Measurements from ENCODE around the gene MAST1. TPM values are rescaled to one million over a fixed set of nuclear protein-coding genes. Genes with fewer than 3 reads are reported as not detected.
"Not testable (repeated sequence)": the region's sequence is repeated elsewhere in the genome, so short reads cannot be mapped to it uniquely, and the experiment has no call there.

The MAST1 gene
- total RNA-seq, 1 donor from 2014 or later: 0.26 TPM

- DNase-seq (ENCODE audit: low read depth in 2 of 2): no peak
These were observed 37.3 kb upstream of the MAST1 start for GRCh38 chr19:12800923-12801465.

DNA sequence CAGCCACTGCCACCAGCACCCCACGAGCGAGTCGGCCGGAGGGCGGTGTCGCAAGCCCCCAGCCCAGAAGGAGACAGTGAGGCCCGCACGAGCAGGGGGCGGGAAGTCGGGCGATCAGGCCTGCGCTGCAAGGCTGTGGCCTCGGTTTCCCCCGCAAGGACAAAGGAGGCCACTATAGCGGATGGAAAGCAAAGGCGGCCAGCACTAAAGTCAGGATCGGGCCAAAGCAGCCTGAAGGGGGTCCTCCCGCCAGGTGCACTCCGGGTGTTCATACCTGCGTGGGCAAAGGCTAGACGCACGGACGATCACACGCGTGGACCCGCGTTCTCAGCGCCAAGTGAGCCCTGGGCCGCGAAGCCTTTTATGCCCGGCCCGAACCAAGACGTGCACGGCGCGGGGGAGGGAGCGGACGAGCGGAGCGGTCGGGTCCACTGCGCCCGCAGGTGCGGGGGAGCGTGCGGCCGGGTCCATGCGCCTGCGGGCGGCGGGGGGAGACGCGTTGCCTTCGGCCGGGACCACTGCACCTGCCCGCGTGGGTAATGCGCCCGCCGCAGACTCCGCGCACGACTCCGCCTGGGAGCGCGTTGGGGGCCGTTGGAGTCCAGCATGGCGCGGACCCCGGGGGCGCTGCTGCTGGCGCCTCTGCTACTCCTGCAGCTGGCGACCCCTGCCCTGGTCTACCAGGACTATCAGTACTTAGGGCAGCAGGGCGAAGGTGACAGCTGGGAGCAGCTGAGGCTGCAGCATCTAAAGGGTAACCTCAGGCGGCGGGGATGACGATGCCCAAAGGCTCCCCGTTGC, 36.6 kb upstream of the MAST1 start, which contains the start of the genes PRDX2 and THSD8:
Gene PRDX2 (minus strand): TSS at position 335 of the 801 bp plus-strand sequence. CDS start 539 bp downstream, outside the sequence.
Gene THSD8 (plus strand): TSS at position 604 of the 801 bp plus-strand sequence. CDS start 3 bp downstream, at position 607.
- peak in 1 of 2 donors; percentile 78 for DNase-seq (ENCODE audit: low read depth in 2 of 2)

- DNase-seq (ENCODE audit: low read depth in 2 of 2): no peak
These were observed 35.8 kb upstream of the MAST1 start for GRCh38 chr19:12802267-12803106.

- no peak for DNase-seq (ENCODE audit: low read depth in 2 of 2)
These were observed 34.3 kb upstream of the MAST1 start for GRCh38 chr19:12804051-12804450.

DNA sequence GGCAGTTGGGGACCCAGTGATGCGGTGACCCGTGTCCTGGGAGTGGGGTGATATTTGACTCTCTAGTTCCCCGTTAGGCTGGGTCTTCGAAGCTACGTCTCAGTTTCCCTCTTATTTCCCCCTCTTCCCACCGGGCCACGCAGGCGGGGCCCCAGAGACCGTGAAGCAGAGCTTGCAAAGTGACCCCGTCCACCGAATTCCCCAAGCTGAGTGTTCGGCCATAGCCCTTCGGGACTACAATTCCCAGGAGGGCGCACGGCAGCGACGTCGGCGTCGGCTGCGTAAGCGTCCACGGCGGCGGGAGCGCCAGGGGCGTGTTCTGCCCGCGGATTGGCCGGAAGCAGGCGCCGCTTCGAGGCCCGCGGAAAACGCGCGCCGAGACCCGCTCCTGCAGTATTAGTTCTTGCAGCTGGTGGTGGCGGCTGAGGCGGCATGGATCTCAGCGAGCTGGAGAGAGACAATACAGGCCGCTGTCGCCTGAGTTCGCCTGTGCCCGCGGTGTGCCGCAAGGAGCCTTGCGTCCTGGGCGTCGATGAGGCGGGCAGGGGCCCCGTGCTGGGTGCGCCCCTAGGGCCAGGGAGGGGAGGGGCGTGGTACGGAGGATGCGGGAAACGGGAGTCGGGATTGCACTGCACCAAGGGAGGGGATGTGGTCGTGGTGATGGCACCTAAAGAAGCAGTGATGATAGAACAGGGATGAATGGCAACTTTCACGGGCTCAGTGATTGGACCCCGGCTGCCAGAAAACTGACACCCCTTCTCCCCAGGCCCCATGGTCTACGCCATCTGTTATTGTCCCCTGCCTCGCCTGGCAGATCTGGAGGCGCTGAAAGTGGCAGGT, 31.9 kb upstream of the MAST1 start, which contains the start of gene RNASEH2A:
Gene RNASEH2A (plus strand): TSS at position 343 of the 840 bp plus-strand sequence. CDS start 90 bp downstream, at position 433.
- DNase-seq (ENCODE audit: low read depth in 2 of 2): peak; percentile 70 to 91

GRCh38 chr19:12815088-12815487, 23.2 kb upstream of the MAST1 start:
- DNase-seq (ENCODE audit: low read depth in 2 of 2): no peak

GRCh38 chr19:12817188-12817587, 21.1 kb upstream of the MAST1 start:
- DNase-seq (ENCODE audit: low read depth in 2 of 2): not testable (repeated sequence)

- DNase-seq (ENCODE audit: low read depth in 2 of 2): not testable (repeated sequence)
These were observed 20.5 kb upstream of the MAST1 start for GRCh38 chr19:12817810-12818209.

DNA sequence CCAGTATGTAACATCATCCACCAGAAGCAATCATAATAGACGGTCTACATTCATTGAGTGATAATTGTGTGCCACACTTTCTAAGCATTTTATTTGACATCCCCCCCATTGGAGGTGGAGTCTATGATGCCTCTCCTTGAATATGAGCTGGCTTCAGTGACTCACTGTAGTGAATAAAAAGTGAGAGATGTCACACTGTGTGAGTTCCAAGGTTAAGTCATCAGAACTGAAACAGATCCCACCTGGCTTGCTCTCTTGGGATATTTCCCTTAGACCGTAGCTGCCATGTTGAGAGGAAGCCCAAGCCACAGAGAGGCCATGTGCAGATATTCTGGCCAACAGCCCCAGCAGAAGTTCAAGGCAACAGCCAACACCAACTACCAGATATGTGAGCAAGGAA, 16.6 kb upstream of the MAST1 start:
- DNase-seq (ENCODE audit: low read depth in 2 of 2): no peak

- peak in 1 of 2 donors; percentile 28 for DNase-seq (ENCODE audit: low read depth in 2 of 2)
These were observed 12.8 kb upstream of the MAST1 start for GRCh38 chr19:12825254-12826131.

DNA sequence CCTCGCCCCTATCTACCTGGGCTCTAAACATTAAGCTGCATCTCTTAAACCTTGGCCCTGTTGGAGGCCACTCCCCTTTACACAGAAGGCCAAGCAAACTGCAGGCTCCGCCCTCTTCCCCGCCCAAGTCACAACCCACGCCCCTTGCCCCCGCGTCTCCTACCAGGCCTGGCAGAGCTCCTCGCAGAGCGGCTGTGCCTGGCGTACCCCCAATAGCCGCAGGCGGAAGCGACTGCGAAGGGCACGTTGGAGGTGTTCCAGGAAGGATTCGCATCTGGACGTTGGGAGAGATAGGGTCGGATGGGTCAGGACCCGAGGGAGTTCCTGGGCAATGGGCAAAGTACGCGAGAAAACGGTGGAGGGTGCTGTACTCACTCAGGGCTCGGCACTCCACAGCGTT, 9.8 kb upstream of the MAST1 start:
- DNase-seq (ENCODE audit: low read depth in 2 of 2): no peak

DNA sequence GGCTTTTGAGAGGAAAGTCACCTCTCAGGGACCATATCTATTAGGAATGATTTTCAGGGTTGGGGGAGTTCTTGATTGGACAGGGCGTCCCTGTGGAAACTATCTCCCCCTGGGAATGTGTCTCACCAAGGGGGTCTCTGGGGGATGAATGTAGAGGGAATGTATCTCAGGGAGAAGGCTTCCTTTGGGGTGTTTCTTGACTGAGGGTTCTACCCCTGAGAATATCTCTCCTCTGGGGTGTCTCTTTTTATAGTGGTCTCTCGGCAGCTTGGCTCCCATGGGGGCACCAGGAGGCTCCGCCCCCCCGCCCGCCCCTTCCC, 4.9 kb upstream of the MAST1 start:
- DNase-seq (ENCODE audit: low read depth in 2 of 2): no peak

GRCh38 chr19:12833738-12834565, 4.4 kb upstream of the MAST1 start:
- no peak for DNase-seq (ENCODE audit: low read depth in 2 of 2)

DNA sequence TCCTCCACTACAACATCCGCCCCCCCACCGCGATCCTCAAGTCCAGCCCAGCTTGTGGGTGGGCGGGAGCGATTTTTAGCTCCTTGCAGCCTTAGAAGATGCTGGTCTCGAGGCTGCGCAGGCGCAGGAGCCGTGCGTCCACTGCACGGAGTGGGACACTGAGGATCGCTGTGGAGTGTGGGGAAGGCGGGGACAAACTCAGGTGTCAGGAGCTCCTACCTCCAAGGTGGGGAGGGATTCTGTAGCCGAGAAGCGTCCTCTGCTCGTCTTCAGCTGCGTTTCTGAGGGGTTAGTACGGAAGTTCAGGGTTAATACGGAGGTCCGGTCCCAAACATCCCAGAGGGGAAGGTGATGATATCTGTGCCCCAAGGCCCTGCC, 3.8 kb upstream of the MAST1 start, which contains the start of gene RTBDN:
Gene RTBDN (minus strand): TSS at position 14 of the 378 bp plus-strand sequence. CDS start 4,600 bp downstream, outside the sequence.
- DNase-seq (ENCODE audit: low read depth in 2 of 2): no peak

GRCh38 chr19:12834976-12835757, 3.1 kb upstream of the MAST1 start:
- no peak for DNase-seq (ENCODE audit: low read depth in 2 of 2)

GRCh38 chr19:12836529-12836863, 1.8 kb upstream of the MAST1 start:
- no peak for DNase-seq (ENCODE audit: low read depth in 2 of 2)

GRCh38 chr19:12837225-12837624, 1.1 kb upstream of the MAST1 start:
- no peak for DNase-seq (ENCODE audit: low read depth in 2 of 2)

All from dermis microvascular lymphatic vessel endothelial cell (primary cell).